Measurements from ENCODE around the gene TRPM2.
"Not testable (repeated sequence)": the region's sequence is repeated elsewhere in the genome, so short reads cannot be mapped to it uniquely, and the experiment has no call there.

TRPM2 gene

DNA sequence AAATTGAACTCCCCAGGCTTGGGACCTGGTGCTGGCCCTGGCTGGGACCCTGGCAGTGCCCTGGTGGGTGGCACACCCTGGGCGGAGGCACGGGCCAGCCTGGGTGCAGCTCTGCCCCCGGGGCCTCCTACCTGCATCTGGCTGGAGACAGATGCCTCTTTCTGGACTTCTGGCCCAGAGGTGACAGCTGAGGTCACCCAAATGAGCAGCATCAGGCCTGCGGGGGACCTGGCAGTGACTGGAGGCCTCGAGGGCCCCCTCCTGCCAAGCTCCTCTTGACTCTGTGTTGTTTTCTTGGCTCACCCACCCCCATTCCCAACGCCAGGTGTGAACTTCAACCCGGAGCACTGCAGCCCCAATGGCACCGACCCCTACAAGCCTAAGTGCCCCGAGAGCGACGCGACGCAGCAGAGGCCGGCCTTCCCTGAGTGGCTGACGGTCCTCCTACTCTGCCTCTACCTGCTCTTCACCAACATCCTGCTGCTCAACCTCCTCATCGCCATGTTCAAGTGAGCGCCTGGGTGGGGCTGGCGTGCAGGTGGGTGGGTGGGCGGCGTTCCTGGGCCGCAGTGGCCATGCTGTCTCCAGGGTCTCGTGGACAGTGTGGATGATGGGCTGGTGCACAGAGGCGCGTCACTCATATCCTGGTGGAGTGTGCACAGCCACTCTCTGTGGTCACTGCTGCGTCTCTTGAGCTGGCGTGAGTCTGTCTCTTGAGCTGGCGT is 60.3 kb downstream of the TRPM2 start:
- DNase-seq (ENCODE audit: low read depth in 2 of 2, low spot score in 1 of 2), result no peak

DNA sequence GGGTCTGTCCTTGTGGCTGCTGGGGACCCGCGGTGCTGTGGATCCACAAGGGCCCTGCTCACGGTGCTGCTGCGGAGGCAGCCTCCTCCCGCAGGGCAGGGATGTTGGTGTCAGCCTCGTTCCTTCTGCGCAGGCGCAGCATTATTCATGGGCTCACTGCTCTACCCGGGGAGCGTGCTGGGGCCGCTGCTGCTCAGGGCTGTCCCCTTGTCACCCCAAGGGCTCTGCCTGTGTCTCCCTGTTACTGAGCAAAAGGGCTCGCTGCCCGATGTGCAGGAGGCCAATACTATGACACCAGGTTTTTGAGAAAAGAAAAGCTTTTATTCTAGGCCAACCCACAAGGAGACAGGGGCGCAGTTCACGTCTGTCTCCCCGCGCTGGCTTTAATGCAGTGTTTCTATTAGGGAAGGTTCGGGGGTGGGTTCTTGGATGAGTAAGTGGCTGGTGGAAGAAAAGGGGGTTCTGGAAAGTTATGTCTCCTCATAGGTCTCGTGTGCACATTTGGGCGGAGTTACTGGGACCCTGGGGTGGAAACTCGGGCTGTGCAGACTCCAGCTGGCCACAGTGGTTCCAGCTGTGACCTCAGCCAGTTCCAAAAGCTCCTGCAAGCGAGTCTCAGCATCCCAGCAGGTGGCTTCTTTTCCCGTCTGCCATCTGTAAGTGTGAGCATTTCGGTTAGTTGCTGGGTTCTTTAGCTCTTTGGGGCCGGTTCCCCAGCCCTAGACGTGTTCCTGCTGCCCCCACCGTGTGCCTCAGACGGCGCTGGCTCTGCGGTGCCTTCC is 61.1 kb downstream of the TRPM2 start:
- no peak for DNase-seq (ENCODE audit: low read depth in 2 of 2, low spot score in 1 of 2)

- DNase-seq (ENCODE audit: low read depth in 2 of 2, low spot score in 1 of 2), result no peak
Observed at GRCh38 chr21:44415073-44416025, 61.9 kb downstream of the TRPM2 start.

GRCh38 chr21:44416193-44416592 is 62.8 kb downstream of the TRPM2 start:
- no peak for DNase-seq (ENCODE audit: low read depth in 2 of 2, low spot score in 1 of 2)

- DNase-seq (ENCODE audit: low read depth in 2 of 2, low spot score in 1 of 2), result not testable (repeated sequence)
Observed at GRCh38 chr21:44417621-44418107, 64.2 kb downstream of the TRPM2 start.

- no peak for DNase-seq (ENCODE audit: low read depth in 2 of 2, low spot score in 1 of 2)
Observed at GRCh38 chr21:44418108-44418875, 64.9 kb downstream of the TRPM2 start.

- no peak for DNase-seq (ENCODE audit: low read depth in 2 of 2, low spot score in 1 of 2)
Observed at GRCh38 chr21:44418876-44419230, 65.4 kb downstream of the TRPM2 start.

GRCh38 chr21:44419679-44420078 is 66.3 kb downstream of the TRPM2 start:
- DNase-seq (ENCODE audit: low read depth in 2 of 2, low spot score in 1 of 2), result no peak

- no peak for DNase-seq (ENCODE audit: low read depth in 2 of 2, low spot score in 1 of 2)
Observed at GRCh38 chr21:44420416-44421205, 67.2 kb downstream of the TRPM2 start.

DNA sequence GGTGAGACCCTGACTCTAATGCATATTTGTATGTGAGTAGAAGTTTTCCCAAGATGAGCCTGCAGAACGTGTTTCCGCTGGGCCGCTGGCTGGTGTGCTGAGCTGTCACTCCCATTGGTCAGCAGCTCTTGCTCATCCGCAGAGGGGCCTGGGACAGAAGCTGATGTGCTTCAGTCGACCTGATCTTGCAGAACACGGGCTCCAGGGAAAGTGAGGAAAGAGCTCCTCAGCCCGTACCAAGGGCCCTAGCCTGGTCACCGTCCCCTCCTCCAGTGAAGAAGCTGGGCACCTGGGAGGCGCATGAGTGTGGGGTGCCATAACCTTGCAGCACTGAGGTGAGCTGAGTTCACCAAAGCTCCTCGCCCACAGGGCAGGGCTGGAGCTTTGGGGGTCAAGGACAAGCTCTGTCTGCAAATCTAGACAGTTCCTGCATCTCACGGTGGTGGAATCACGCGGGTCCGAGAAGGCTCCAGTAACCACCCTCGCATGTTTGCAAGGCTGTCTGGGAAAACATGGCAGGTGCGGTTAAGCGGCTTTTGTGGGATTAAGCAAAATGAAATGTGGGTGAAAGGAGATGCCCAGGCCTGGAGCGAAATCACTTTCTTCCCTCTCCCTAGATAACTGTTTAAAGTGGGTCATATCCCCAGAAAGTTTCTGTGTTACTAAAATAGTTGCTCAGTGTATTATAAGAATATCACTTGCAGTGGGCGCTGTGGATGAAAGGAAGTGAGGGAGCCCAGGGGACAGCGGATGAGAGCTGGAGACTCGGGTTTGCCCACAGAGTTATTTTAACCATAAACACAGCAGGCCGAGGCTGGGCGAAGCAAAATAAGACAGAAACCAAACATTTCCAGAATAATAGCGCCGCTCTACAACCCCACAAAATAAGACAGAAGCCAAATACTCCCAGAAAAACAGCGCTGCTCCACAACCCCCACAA is 68.8 kb downstream of the TRPM2 start:
- no peak for DNase-seq (ENCODE audit: low read depth in 2 of 2, low spot score in 1 of 2)

DNA sequence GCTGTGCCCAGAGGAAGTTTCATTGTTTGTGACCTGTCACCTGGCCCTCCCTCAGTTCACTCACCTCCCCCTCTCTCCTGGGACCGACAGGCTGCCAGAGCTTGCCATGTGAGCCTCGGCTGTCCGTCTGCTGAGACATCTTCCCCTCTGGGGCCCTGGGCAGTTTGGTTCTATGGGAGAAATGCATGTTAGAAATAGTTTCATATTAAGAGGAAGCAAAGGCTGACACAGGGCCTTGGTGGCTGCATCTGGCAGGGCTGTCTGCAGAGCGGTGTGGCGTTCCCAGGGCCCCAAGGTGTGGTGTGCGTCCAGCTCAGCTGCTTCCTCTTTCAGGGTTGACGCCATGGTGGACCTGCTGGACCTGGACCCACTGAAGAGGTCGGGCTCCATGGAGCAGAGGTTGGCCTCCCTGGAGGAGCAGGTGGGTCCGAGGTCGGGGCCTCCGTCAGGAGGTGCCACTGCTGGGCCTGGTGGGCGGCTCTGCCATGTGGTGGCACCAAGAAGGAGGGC is 69.9 kb downstream of the TRPM2 start:
- DNase-seq (ENCODE audit: low read depth in 2 of 2, low spot score in 1 of 2), result no peak

DNA sequence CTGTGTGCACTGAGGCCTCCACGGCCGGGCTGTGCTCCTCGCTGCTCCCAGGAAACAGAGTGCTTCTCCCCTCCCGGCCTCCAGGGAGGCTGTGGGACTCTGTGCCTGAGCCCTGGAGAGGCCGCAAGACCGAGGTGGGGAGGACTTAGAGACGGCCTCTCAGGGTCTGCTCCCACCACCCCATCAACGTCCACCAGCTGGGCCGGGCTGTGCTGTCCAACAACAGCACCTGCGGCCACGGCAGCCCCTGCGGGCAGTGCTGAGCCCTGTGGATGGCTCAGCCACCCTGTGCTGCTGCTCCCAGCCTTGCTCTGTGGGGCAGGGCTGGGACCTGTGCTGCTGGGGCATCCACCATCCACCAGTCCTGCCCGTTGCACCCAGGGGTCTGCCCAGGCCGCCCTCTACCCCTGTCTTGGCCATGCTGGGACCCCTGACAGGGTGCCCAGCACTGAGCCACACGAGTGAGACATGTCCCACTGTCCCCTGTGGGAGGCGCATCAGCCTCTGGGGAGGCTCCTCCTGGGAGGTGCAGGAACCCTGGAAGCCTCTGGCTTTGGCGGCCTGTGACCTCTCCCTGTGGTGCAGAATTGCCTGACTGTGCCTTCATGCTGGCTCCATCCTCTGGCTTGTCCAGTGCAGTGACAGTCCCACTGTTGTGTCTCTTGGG is 70.7 kb downstream of the TRPM2 start:
- no peak for DNase-seq (ENCODE audit: low read depth in 2 of 2, low spot score in 1 of 2)

DNA sequence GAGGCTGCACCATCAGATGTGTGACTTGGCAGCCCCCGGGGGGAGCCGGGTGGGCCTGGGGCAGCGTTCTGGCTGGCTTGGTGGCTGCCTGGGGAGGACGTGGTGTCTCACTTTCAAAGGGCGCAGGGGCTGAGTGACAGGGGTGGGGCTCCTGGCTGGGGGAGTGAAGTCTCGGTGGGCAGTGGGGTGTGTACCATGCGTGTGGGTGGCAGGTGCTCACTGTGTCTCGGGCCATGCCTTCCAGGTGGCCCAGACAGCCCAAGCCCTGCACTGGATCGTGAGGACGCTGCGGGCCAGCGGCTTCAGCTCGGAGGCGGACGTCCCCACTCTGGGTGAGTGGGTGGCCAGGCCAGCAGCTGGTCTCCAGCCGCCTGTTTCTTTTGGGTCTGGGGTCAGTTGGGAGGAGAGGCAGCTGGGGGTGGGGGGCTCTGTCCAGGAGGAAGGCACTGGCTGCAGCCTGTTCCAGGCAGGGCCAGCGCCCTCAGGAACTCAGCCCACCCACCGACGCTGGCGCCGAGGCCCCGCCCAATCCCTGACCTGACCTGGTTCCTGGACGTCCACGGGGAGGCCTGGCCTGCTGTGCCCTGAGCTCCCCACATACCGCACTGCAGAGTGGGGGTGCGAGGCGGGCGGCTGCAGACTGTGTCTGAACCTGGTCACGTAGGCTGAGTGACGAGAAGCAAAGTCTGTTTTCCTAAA is 71.3 kb downstream of the TRPM2 start:
- DNase-seq (ENCODE audit: low read depth in 2 of 2, low spot score in 1 of 2), result no peak

DNA sequence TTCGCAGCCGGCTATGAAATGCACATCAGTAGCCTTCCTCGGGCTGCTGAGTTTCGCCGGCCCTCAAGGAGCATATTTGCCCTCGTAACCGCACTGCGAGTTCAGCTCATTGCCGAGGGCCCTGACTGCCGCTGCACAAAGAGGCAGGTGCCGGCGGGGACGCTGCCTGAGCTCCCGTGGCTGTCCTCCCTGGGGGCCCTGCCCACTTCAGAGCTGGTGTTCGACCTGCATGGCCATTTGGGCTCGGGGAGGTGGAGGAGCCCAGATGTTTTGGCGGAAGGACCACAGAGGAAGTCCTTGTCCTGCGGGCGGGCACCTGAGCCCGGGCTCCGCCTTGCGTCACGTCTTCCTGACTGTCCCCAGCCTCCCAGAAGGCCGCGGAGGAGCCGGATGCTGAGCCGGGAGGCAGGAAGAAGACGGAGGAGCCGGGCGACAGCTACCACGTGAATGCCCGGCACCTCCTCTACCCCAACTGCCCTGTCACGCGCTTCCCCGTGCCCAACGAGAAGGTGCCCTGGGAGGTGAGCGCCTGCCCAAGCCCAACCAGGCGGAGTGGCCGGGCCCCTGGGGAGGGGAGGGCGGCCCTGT is 72.0 kb downstream of the TRPM2 start:
- DNase-seq (ENCODE audit: low read depth in 2 of 2, low spot score in 1 of 2), result no peak

DNA sequence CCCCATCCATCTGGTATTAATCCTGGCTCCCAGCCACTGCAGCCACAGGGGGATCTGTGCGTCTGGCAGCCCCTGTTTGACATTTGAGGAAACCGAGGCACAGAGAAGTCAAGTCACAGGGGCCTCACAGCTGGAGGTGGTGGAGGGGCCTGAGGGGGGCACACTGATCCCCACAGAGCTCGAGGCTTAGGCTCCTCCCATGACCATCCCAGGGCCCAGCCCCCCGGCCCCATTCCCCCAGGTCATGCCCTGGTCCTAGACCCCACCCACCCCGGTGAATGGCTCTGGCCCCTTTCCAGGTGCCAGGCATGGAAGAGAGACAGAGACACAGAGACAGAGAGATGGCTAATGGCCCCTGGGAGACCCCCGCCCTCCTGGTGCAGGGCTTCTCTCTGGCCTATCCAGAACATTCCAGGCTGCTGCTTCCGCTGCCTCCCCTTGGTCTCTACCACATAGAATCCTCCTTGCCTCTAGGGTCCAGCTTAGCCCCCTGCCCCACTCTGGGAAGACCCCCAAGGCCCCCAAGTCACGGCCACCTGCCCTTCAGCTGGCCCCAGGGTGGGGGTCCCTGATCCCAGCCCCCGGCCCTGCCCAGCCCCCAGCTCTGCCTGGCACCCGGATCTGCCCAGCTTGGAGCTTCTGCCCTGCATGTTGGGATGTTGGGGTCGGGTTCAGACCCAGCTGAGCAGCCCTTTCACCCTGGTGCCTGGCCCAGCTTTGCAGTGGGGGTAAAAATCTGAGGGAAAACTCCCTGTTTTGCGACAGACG is 72.7 kb downstream of the TRPM2 start:
- DNase-seq (ENCODE audit: low read depth in 2 of 2, low spot score in 1 of 2), result no peak

GRCh38 chr21:44426663-44427191 is 73.3 kb downstream of the TRPM2 start:
- DNase-seq (ENCODE audit: low read depth in 2 of 2, low spot score in 1 of 2), result no peak
